ENCODE data around the gene C4orf50. TPM values are rescaled to one million over a fixed set of nuclear protein-coding genes. Genes with fewer than 3 reads are reported as not detected.

The C4orf50 gene
- total RNA-seq, 1 donor from 2014 or later, result 0.49 TPM

DNA sequence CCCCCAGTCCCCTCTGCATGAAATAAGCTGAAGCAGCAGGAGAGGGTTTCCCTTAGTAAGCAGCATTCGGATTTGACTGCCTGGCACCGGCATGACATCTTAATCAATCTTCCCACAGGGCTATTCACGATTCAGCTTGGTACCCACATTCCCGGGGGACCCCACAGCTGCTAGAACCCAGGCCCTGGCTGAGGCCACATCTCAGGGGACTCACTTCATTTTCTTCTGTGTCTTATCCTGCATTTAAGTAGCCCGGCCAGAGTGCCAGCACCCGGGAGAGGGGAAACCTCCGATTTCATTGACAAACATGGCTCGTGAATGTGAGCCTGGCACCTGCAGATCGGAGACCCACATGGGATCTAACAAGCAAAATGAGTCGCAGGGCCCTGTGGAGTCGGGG lies 73.1 kb downstream of the C4orf50 start:
- Histone ChIP-seq H3K27me3 (no peaks in the 10 kb centered on the region), H3K9me3 (no peaks in the 10 kb centered on the region), H3K27ac (no peak overlapping the region), H3K4me1 (no peaks in the 10 kb centered on the region), H3K4me3 (no peak overlapping the region), H3K36me3 (no peaks in the 10 kb centered on the region)
- intact Hi-C loops (cut with DNase I), result no loop called here
- TF ChIP-seq, protein P1, sequence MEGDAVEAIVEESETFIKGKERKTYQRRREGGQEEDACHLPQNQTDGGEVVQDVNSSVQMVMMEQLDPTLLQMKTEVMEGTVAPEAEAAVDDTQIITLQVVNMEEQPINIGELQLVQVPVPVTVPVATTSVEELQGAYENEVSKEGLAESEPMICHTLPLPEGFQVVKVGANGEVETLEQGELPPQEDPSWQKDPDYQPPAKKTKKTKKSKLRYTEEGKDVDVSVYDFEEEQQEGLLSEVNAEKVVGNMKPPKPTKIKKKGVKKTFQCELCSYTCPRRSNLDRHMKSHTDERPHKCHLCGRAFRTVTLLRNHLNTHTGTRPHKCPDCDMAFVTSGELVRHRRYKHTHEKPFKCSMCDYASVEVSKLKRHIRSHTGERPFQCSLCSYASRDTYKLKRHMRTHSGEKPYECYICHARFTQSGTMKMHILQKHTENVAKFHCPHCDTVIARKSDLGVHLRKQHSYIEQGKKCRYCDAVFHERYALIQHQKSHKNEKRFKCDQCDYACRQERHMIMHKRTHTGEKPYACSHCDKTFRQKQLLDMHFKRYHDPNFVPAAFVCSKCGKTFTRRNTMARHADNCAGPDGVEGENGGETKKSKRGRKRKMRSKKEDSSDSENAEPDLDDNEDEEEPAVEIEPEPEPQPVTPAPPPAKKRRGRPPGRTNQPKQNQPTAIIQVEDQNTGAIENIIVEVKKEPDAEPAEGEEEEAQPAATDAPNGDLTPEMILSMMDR (IDR thresholded peaks at IDR 0.05), result no peak
- no peak for TF ChIP-seq POLR2AphosphoS5 (IDR thresholded peaks at IDR 0.05; ENCODE audit: insufficient read depth in 1 of 2, low read depth in 1 of 2)
- TF ChIP-seq POLR2A (IDR thresholded peaks at IDR 0.05), result no peak
- DNase-seq (ENCODE audit: extremely low spot score in 2 of 2), result no peak

DNA sequence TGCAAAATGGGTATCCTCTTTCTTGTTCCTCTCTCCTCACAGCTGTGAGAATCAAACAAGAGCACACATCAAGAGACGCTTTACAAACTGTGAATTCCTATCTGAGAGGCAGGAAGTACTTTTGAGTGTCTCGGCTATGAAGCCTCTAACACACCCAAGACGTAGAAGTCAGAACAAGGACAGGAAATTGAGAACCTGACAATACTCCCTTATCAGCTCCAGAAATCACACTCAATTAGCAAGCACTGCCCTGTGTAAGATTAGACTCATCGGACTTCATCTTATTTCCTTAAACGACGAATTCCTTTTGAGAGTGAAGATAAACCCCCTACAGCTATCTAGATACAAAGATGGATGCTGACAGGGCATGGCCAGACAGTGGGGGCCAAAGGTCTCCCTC lies 74.7 kb downstream of the C4orf50 start:
- H3K27me3 ChIP-seq, result no peaks in the 10 kb centered on the region
- no peak overlapping the region for H3K27ac ChIP-seq
- TF ChIP-seq POLR2AphosphoS5 (IDR thresholded peaks at IDR 0.05; ENCODE audit: insufficient read depth in 1 of 2, low read depth in 1 of 2) (no peak), POLR2A (IDR thresholded peaks at IDR 0.05) (no peak)
- TF ChIP-seq, protein P1 (IDR thresholded peaks at IDR 0.05), result no peak
- no peak for DNase-seq (ENCODE audit: extremely low spot score in 2 of 2)
- H3K9me3 ChIP-seq, result no peaks in the 10 kb centered on the region
- no peak overlapping the region for H3K4me3 ChIP-seq
- no peaks in the 10 kb centered on the region for H3K36me3 ChIP-seq
- no peaks in the 10 kb centered on the region for H3K4me1 ChIP-seq
- intact Hi-C loops (cut with DNase I), result no loop called here

DNA sequence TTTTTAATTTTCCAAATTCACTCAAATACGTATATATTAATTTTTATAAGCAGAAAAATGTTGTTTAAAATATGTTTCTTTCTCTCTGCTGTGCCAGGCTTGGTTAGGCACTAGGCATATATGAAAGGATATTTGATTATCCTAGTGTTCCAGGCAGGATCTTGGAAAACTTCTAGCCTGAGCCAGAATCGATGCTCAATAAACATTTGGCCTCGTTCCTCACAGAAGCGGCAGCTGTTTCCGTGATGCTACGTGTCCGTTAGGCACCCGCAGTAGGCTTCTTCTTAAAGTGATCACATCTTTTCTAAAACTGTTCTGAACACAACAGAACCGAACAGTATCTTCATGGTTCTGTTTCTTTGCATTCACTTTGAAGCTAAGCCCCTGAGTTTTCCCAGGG lies 75.3 kb downstream of the C4orf50 start:
- TF ChIP-seq POLR2A (IDR thresholded peaks at IDR 0.05) (no peak), POLR2AphosphoS5 (IDR thresholded peaks at IDR 0.05; ENCODE audit: insufficient read depth in 1 of 2, low read depth in 1 of 2) (no peak)
- TF ChIP-seq, protein P1 (IDR thresholded peaks at IDR 0.05), result no peak
- Histone ChIP-seq H3K4me3 (no peak overlapping the region), H3K27ac (no peak overlapping the region), H3K27me3 (no peaks in the 10 kb centered on the region), H3K4me1 (no peaks in the 10 kb centered on the region), H3K9me3 (no peaks in the 10 kb centered on the region), H3K36me3 (no peaks in the 10 kb centered on the region)
- DNase-seq (ENCODE audit: extremely low spot score in 2 of 2), result no peak
- intact Hi-C loops (cut with DNase I), result no loop called here

DNA sequence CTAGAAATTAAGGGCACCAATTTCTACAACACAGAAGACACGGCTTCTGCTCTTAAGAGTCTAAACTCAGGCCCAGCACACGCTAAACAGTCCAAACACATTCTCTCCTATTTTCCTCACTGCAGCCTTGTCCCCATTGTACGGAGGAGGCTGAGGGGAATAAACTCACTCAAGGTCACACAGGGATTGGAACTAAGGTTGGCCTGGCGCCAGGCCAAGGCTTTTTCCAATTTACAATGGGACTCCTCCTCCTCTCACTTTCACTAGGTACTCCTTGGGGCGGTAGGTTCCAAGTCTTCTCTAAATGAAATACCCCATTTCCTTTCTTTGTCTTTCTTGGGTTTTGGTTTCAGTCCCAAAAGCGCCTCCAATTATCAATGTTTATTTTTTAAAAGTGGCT lies 76.6 kb downstream of the C4orf50 start:
- TF ChIP-seq POLR2A (IDR thresholded peaks at IDR 0.05) (no peak), POLR2AphosphoS5 (IDR thresholded peaks at IDR 0.05; ENCODE audit: insufficient read depth in 1 of 2, low read depth in 1 of 2) (no peak)
- intact Hi-C loops (cut with DNase I), result no loop called here
- Histone ChIP-seq H3K27ac (no peak overlapping the region), H3K4me1 (no peaks in the 10 kb centered on the region), H3K27me3 (no peaks in the 10 kb centered on the region), H3K9me3 (no peaks in the 10 kb centered on the region), H3K4me3 (no peak overlapping the region), H3K36me3 (no peaks in the 10 kb centered on the region)
- DNase-seq (ENCODE audit: extremely low spot score in 2 of 2), result no peak

DNA sequence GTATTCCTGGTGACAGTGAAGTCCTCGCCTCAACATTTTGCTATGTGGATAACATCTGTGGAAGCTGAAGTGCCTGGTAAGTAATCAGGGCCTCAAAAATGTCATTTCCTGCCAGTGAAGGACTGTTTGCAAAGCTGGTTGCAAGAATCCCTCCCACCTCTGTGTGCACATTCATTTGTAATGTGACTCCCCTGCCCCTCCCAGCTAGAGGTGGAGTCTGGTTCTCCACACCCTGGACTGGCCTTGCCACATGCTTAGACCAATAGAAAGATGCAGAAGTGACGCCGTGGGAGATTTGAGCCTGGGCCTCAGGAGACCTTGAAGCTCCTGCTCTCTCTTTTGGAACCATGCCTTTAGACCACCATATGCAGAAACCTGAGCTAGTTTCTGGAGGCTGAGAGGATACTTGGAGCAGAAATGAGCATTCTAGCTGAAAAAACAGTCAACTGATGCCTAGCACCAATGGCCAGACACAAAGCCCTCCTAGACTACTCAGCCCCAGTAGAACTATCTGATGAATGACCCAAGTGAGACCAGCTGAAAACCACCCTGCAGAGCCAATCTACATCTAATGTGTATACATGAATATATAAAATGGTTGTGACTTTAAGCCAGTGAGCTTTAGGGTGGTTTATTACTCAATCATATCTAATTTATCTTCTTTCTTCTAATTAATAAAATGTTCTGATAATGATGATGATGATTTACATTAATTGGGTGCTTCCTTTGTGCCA lies 77.6 kb downstream of the C4orf50 start:
- Histone ChIP-seq H3K27me3 (no peaks in the 10 kb centered on the region), H3K9me3 (no peaks in the 10 kb centered on the region), H3K4me1 (no peaks in the 10 kb centered on the region), H3K27ac (no peak overlapping the region), H3K4me3 (no peak overlapping the region), H3K36me3 (no peaks in the 10 kb centered on the region)
- intact Hi-C loops (cut with DNase I), result no loop called here
- no peak for TF ChIP-seq POLR2A (IDR thresholded peaks at IDR 0.05)
- TF ChIP-seq, protein P1 (IDR thresholded peaks at IDR 0.05), result no peak
- TF ChIP-seq POLR2AphosphoS5 (IDR thresholded peaks at IDR 0.05; ENCODE audit: insufficient read depth in 1 of 2, low read depth in 1 of 2), result no peak
- no peak for DNase-seq (ENCODE audit: extremely low spot score in 2 of 2)

Measured in vagina (tissue), 2 donors.